EL (cell line): ENCODE results near the gene UBAC2.
"Not testable (repeated sequence)": the region's sequence is repeated elsewhere in the genome, so short reads cannot be mapped to it uniquely, and the experiment has no call there.

Experiments used
- DNase-seq: peaks from one replicate; pipeline ENCODE4 v3.0.0-alpha.2; 2016

UBAC2 gene

GRCh38 chr13:99215184-99215830, 14.7 kb downstream of the UBAC2 start:
- no peak for DNase-seq

DNA sequence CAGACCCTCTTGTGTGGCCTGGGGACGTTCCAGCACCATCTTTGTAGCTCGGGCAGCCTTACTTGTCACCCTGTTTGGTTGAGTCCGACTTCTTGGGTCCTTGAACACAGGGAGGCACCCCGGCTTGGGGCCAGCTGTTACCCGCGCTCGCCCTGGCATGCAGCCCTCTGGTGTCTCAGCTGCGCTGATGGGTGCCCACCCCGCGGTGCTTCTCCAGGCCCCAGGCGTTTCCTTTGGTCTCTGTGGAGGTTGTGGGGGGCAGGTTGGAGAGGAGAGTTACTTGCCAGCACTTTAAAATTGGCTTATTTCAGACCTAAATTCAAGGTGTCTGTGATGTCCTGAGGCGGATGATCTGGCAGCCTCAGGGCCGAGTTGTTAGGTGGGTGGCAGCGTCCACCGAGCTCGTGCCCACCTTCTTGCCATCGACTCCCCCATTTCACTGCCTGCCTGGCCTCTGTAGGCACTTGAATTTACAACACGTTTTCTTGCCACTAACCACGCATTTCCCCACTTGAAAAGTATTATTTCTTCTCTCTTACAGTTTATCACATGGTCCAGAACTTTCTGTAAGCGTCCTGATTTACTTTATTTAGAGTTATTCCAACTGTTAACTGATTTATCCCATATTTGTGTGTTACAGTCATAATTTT, 16.9 kb downstream of the UBAC2 start:
- DNase-seq: no peak

DNA sequence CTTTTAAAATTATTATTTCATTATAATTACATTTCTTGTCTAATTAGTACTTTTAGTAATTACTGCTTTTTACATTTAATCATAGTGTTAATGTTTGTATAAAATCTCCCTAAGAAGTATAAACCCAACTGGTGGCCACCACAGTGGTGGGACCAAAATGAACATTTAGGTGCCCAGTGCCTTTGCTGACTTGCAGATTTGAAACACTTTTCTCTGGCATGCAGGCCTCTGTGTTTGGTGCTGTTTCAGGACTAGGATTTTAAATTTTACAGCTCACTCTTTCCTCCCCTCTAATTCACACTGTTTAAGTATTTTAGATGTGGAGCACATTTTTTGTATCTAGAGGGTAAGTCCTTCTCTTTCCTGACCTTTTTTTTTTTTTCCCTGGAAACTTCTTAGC, 17.5 kb downstream of the UBAC2 start:
- no peak for DNase-seq

DNA sequence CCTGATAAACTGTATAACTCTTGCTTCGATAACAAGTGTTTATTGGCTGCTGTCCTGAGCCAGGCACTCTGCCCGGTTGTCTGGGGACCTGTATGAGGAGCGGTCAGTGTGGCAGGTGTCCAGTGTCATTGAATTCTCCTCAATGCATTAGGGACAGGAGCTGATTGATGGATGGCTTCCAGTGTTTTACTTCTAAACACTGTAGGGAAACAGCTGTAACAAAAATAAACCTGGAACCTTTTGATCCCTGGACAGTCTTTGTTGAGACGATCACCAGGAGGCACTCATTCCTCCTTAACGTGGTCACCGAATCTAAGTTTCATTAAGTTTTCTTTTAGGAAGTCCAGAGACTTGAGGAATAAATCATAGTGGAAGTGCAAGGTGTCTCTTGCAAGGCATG, 17.9 kb downstream of the UBAC2 start:
- DNase-seq: no peak

DNA sequence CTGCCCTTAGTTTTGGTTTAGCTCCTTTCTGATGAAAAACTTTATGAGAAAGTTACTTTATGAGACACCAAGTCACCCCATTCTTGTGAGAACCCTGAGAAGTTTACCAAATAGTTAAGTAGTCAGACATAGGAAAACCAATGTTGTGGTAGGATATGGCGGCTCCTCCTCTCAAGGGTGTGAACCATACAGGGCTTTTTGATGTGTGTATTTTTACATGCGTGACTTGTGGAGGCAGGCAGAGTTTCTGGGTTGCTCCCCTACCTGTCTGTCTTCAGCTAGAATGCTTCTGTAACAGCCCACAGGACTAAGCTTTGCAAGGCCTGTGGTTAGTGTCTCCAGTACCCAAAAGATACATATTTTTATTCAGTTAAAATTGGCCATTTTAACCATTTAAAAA, 18.3 kb downstream of the UBAC2 start:
- no peak for DNase-seq

DNA sequence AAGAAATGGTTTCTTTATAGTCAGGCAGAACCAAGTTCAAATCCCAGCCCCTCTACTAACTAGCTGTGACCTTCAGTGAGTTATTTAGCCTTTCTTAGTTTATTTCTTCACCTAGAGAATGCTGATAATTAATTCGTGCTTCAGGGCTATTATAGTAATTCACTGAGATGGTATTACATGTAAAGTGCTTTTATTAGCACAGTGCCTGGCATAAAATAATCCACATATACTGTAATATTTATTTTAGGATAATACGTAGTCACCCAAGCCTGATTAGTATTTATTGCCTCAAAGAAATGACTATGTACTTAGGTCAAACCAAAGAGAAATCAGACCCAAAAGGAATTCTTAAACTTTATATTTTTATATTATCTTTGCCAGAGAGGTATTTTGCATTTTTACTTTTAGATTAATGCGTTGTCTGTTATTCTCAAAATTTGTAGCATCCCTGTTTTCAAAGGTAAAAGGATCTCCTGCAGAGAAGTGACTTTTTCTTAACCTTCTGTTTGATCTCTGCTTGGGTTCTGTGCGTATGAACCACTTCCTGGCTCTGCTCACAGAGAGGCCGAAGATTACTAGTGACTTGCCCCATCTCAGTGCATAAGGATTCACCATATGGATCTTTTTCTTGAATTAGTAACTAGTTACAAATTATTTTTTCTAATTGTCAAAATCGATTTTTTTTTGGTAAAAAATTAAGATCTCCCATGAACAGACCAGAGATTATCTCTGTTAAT, 19.7 kb downstream of the UBAC2 start:
- DNase-seq: no peak

DNA sequence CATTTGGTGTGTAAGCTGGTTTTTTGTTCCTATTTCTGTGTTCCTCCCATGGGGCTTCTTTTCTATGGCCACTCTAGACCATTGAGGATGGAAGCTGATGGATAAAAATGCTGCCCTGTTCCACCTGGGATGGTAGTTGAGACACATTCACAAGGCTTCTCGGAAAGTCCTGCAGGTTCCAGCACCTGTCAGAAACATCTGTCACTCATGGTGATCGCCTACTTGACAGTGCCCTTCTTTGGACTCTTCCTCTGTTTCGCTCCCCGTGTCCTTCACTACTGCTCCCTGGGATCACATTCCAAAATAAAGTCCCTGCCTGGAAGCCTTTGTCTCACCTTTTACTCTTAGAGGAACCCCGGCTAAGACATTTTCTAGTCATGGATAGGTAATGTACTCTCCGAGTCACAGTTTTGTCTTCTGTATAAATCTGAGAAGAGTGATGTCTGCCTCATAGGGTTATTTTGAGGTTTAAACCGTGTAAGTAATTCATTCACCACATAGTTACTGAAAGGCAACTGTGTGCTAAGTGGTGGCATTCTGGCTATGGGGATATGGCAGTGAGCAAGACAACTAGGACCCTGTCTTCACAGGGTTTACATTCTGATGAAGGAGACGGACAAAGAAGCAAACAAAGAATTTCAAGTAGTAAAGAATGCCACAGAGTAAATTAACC, 21.0 kb downstream of the UBAC2 start:
- no peak for DNase-seq

DNA sequence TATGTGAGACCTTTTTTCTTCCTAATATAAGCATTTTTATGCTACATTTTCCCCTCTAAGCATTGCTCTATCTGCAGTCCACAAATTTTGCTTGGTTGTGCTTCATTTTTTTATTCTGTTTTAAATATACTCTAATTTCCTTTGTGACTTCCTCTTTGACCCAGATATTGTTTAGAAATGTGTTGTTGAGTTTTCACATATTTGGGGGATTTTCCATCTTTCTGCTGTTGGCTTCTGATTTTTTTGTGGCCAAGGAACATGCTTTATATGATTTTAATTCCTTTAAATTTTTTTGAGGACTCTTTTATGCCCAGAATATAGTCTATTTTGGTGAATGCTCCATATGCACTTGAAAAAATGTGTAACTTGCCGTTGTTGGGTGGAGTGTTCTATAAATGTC, 22.9 kb downstream of the UBAC2 start:
- no peak for DNase-seq

DNA sequence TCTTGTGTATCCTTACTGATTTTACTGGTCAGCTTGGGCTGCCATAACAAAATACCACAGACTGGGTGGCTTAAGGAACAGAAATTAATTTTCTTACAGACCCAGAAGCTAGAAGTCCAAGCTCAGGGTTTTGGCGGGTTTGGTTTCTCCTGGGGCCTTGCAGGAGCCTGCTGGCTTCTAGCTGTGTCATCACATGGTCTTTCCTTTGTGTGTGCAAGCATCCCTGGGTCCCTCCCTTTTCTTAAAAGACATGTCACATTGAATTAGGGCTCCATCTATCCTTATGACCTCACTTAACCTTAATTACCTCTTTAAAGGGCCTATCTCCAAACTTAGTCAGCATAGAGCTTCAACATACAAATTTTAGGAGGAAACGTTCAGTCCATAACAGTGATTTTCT, 23.4 kb downstream of the UBAC2 start:
- no peak for DNase-seq

DNA sequence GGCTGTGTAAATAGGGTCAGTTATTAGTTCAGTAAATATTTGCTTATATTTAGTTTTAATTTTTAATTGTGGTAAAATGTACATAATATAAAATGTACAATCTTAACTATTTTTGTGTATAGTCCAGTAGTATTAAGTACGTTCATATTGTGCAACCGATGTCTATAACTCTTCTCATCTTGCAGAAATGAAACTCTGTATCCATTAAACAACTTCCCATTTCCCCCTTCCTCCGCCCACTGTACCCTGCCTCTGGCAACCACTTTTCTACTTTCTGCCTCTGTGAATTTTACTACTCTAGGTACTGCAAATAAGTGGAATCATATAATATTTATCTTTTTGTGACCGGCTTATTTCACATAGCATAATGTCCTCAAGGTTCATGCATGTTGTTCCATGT, 24.4 kb downstream of the UBAC2 start:
- DNase-seq: no peak

DNA sequence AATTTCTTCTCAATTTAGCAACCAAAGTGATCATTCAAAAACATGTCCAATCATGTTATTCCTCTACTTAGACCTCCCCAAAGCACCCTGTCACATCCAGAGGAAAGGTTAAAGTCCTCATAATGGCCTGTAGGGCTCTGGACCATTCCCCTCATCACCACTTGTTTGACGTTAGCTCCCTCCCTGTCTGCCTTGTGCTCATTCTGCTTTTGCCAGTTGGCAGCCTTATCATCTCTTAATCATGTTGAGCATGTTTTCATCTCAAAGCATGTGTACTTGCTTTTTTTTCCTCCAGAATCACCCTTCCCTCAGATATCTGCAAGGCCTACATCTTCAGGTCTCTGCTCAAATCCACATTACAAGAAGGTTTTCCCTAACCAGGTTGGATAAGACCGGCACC, 25.9 kb downstream of the UBAC2 start:
- DNase-seq: no peak

DNA sequence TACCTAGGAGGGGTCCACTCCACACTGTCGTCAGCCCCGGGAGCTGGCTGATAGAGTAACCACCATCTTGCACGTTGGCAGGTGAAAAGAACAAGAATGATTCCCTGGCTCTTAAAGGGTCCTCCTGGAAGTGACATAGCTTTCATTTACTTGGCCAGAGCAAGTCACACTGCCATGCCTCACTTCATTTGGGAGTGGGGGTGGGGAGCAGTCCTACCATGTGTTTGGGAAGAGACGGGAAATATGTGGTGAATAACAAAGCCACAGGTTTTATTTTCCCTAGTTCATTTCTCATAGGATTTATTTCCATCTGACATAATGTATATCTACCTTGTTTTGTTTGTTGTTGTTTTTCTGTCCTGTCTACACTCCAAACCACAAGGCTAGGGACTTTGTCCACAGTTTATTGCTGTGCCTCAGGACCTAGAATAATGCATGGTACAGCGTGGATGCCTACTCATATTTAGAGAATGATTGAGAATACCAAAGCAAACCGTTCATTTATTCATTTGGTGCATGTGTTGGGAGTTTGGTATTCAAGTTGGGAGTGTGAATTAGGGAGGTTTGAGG, 26.8 kb downstream of the UBAC2 start:
- DNase-seq: peak; percentile 9

DNA sequence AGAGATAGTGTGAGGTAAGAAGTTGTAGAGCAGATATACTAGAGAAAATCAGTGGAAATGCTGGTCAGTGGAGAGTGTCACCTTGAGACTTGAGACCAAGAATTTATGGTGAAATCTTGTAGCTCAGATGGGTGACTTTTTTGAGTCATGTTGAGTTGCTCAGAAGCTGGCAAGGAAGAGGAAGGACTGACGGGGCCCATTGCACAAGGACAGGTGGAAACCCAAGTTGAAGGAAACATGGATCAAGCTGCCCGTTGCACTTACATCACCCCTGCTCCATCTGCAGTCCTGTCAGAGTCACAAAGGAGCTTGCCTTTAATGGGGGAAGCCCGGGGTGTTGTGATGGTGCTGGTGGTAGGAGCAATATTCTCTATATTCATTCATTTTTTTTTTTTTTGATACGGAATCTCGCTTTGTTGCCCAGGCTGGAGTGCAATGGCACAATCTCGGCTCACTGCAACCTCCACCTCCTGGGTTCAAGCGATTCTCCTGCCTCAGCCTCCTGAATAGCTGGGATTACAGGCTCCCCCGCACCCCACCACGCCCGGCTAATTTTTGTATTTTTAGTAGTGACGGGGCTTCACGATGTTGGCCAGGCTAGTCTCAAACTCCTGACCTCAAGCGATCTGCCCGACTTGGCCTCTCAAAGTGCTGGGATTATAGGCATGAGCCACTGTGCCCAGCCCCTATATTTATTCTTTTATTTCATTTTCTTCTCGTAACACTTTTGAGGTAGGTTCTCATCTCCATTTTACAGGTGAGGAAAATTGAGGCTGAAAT, 27.4 kb downstream of the UBAC2 start:
- no peak for DNase-seq

DNA sequence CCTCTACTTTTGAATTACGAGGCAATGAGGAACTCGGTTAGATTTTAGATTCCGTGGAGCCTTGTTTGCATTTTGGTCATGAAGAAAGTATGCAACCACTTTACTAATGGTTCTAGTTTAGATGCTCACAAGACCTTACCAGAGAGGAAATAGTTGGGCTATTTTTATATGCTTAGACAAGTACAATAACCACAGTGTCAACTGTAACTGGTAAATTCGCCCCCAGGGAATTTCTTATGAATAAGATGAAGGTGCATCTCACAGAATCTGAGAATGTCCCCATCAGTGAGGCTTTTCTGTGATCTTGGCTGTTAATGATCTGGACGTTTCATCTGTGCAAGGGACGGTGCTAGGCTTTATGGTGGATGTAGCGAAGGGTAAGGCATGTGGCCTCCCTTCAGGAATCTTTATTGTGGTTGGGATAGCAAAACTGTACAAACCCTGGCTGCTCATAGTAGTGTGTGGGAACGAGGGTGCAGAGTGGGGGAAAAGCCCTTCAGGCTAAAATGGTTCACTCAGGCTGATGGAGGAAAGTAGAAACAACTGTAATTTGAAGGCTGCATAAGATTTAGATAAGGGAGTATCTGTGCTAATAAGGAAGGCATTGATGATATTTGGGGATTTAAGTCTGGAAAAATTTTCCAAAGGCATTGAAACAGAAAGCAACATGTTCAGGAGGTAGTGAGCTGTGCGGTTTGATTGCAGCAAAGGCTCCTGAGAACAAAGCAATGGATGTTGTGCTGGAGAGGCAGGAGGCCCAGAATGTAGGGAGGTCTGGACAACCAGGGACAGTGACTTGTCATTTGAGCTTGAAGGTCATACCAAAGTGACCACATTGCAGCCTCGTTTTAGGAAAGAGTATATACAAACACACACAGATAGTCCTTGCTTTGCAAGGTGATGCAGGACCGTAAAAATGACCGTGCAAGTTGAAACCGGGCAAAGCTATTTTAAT, 28.4 kb downstream of the UBAC2 start:
- DNase-seq: peak; percentile 87

DNA sequence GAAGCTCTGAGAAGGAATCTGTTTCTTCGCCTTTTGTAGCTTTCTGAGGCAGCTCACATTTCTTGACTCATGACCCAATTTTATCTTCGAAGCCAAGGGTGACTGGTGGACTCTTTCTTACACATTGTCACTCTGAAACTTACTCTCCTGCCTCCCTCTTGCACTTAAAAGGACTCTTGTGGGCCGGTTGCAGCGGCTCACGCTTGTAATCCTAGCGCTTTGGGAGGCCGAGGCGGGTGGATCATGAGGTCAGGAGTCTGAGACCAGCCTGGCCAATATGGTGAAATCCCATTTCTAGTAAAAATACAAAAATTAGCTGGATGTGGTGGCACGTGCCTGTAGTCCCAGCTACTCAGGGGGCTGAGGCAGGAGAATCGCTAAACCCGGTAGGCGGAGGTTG, 29.9 kb downstream of the UBAC2 start:
- not testable (repeated sequence) for DNase-seq

- DNase-seq: no peak
Observed at GRCh38 chr13:99230991-99231390, 30.3 kb downstream of the UBAC2 start.

GRCh38 chr13:99231721-99232120, 31.1 kb downstream of the UBAC2 start:
- no peak for DNase-seq

DNA sequence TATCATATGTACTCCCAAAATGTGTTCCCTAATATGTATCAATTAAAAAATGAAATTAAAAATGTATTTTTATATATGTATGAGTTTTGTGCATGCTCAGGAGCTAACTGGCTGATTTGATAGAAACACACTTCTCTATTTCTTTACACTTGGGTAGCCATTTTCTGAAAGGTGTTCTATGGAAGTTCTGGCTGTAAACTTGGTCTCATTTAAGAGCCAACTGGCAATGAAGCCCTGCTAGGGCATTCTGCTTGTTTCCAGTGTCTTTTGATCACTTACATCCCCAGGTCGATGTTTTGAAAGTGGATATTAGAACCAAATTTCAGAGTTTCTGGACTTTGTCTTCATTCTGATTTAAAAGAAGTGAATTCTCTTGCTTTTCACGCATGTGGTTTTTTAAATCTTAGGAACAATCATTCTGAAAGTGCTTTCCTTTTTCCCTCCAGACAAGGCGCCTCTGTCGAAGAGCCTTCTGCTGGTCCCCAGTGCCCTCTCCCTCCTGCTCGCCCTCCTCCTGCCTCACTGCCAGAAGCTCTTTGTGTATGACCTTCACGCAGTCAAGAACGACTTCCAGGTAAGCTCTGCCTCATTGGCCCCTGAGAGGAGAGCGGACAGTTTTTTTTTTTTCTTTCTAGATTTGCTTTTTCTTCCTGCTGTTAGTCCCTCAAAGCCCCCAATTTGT, 37.5 kb downstream of the UBAC2 start:
- DNase-seq: no peak

DNA sequence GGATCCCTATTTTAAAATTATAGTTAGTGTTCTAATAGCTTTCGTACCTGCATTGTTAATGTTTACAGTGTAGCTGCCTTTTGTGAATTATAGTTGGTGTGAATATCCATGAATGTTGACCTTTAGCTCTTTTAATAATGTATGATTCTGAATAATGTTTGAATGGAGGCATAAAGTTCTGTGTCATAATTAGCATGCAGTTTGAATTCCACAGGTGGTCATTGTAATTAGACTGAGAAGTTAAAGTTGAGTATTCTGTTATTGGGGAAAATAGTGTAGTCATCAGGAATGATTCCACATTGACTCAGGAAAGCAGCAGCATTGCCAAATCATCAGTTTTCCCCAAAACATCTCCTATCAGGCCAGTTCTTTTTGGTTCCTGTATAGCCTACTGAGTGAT, 45.4 kb downstream of the UBAC2 start:
- DNase-seq: no peak

DNA sequence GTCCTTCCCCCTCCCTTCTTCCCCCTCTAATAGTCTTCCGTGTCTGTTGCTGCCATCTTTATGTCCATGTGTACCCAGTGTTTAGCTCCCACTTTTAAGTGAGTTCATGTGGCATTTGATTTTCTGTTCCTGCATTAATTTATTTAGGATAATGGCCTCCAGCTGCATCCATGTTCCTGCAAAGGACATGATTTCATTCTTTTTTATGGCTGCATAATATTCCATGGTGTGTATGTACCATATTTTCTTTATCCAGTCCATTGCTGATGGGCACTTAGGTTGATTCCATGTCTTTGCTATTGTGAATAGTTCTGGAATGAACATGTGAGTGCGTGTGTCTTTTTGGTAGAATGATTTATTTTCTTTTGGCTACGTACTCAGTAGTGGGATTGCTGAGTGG, 48.5 kb downstream of the UBAC2 start:
- not testable (repeated sequence) for DNase-seq

- DNase-seq: not testable (repeated sequence)
Observed at GRCh38 chr13:99249606-99250005, 49.0 kb downstream of the UBAC2 start.
